Fibroblast of skin of right quadriceps (primary cell): Measurements from ENCODE around the gene ALG6.
"Not testable (repeated sequence)": the region's sequence is repeated elsewhere in the genome, so short reads cannot be mapped to it uniquely, and the experiment has no call there.

Experiments used
- DNase-seq: peaks from one replicate; pipeline ENCODE4 v3.0.0-alpha.2; 2013

The ALG6 gene

DNA sequence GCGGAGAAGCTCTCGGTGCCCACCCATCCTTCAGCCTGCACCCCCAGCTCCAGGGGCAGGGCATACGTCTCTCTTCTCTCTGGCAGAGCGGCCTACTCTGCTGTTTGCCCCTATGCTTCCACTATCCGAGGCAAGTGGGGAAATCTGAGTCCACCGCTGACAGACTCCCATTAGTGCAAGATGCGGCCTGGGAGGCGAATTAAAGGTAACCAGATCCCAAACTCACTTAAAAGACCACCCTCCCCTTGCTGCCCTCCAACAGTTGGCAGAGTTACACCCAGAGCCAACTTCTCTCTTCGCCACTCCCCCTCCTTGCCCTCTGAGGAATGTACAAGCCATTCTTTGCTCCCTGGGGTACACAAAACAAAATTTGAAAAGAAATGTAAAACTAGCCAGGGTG lies 38.6 kb upstream of the ALG6 start:
- DNase-seq = no peak

DNA sequence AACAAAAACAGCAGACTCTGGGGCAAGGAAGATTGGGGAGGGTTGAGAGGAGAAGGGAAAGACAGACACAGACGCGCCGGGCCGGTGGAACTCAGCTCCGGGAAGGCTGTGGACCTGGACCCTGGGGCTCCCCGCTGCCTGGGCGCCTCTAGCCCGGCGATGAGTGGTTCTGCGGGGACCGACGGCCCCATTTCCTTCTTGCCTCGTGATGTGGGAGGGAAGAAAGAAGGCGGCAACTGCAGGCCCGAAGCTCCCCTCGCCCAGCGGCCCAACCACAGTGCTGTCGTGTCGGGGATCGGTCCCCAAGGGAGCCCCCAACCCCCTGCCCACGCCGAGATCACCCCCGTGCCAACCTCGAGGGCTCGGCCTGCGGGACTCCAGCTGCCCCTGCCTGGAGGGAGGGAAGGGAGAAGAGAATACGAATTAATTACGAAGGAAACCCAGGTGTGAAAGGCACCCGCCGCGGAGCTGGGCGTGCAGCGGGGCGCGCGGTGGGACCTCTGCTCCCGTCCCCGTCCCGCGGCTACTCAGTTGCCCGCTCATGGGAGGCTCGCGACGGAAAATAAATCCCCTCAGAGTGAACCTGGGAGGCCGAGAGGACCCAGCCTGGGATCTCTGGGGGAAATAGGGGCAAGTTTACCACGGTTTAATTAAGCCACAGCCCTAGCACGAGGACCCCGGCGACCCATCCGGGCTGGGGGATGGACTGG lies 37.7 kb upstream of the ALG6 start:
- DNase-seq = no peak

GRCh38 chr1:63330331-63330916 lies 37.0 kb upstream of the ALG6 start:
- no peak for DNase-seq

GRCh38 chr1:63342402-63342801 lies 25.0 kb upstream of the ALG6 start:
- no peak for DNase-seq

GRCh38 chr1:63343922-63344321 lies 23.5 kb upstream of the ALG6 start:
- DNase-seq = no peak

- DNase-seq = no peak
Observed at GRCh38 chr1:63350320-63350719, 17.1 kb upstream of the ALG6 start.

DNA sequence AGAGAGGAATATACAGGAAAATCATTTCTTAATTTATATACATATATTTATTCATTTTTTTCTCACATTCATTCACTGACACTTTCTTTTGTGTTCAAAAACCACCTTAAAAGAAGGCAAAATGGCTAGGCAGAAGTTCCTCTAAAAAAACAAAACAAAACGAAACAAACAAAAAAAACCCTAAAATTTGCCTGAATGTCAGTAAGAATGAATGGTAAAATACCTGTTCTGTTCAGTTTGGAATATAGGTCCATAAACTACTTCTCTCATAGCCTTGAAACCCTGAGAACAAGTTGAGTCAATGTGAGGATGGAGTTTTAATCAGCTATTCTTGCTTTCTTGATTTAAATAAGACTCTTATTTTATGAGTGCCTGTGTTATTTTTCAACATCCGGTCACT lies 14.7 kb upstream of the ALG6 start:
- no peak for DNase-seq

DNA sequence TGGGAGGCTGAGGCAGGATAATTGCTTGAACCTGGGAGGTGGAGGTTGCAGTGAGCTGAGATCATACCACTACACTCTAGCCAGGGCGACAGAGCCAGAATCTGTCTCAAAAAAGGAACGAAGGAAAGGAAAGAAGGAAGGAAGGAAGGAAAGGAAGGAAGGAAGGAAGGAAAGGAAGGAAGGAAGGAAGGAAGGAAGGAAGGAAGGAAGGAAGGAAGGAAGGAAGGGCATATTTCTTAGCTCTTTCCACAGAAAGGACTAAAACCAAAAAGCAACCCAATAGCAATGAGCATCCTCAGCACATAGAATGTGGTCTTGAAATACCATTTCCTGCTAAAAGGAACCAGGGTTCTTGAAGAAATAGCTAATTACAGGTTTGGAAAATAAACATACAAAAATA lies 11.2 kb upstream of the ALG6 start:
- DNase-seq = not testable (repeated sequence)

DNA sequence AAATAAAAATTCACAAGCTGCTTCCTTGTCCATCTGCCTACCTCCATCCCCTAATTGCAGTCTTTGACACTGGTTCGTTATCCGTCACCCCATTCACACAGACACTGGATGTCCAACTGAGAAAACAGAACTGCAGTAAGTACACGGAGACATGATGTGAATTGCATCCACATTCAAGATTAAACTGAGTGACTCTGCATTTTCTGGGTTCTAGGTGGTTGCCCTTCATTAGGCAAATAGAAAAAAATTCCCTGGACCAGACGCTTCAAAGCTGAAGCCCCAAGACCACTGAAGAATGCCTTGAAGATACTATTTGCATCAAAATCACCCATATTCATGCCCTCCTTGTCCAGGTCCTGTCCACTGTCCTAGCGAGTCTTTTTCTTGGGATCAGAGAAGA lies 7.9 kb upstream of the ALG6 start:
- DNase-seq = no peak

- no peak for DNase-seq
Observed at GRCh38 chr1:63362073-63362472, 5.4 kb upstream of the ALG6 start.

DNA sequence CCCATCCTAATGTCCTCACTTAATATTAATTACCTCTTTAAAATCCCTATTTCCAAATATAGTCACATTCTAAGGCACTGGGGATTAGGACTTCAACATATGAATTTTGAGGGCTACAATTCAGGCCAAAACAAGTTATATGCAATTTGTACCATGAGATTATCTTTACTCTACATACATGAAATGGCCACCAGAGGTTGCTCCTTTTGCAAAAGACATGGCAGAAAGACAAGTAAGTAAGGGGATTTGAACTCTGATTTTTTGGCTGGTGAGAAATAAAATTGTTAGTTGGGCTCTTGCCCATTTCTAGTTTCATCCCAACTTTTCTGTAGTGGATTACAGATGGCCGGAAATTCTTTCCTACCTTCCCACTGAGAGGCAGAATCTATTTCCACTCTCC lies 4.8 kb upstream of the ALG6 start:
- DNase-seq = no peak

DNA sequence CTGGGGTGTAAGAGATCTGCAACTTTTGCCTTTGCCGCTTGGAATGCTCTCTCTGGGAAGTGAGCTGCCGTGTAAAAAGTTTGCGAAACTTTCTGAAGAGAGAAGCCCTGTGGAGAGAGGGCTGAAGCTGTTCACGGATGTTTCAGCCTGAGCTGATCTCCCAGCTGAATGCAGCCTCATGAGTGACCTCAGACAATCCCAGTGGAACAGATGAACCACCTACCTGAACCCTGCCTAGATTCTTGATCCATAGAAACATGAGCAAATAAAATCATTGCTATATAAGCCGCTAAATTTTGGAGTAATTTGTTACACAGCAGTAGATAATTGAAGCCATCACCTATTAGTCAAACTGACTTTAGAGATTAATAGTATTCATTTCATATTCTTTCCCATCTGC lies 4.4 kb upstream of the ALG6 start:
- DNase-seq = no peak

DNA sequence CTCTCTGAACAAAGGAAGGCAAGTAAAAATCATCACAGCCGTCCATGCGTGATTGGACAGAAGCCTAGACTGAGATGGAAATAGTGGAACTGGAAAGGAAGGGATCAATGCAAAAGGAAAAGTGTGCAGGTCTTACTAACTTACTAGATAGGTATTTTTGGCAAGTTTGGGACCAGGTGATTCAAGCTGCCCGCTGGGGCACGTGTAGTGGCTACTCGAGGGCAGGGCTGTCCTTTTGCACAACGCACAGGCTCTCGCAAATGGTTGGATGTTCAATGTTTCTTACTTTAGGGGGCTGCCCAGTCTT lies 566 bp upstream of the ALG6 start:
- DNase-seq = no peak

DNA sequence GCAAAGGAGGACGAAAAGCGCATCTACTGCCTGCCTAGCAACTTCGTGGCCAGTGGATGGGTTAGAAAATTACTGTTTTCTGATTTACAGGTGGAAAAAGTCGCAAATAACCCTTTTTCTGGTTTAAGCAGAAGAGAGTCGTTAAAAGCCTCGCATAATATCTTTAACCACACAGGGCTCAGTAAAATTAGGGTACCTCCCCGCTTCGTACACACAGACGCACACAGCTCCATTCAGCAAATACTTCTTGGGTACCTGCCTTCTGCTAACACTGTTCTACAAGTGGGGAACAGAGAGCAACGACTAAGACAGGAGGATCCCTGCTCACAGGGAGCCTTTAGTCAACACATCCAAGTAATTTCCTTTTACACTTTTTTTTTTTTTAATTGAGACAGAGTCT lies 704 bp downstream of the ALG6 start:
- DNase-seq = no peak

GRCh38 chr1:63379583-63379982 lies 12.2 kb downstream of the ALG6 start:
- no peak for DNase-seq

DNA sequence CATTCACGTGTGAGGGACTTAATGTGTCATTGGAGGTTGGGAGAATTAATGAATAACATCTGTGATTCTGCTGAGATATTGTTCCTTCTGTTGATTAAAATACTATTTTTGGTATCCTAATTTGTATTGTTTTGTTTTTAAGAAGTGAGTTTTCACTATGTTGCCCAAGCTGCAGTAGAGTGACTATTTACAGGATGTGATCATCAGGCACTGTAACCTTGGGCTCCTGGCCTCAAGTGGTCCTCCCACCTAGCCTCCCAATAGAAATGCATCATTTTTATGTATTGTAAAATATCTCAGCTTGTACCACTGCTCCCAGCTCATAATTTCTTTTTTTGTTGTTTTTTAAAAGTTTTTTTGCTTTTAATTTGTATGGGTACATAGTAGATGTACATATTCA lies 14.3 kb downstream of the ALG6 start:
- DNase-seq = no peak

- DNase-seq = no peak
Observed at GRCh38 chr1:63401945-63402344, 34.5 kb downstream of the ALG6 start.

GRCh38 chr1:63403386-63403785 lies 36.0 kb downstream of the ALG6 start:
- DNase-seq = no peak

- DNase-seq = no peak
Observed at GRCh38 chr1:63405021-63405420, 37.6 kb downstream of the ALG6 start.

DNA sequence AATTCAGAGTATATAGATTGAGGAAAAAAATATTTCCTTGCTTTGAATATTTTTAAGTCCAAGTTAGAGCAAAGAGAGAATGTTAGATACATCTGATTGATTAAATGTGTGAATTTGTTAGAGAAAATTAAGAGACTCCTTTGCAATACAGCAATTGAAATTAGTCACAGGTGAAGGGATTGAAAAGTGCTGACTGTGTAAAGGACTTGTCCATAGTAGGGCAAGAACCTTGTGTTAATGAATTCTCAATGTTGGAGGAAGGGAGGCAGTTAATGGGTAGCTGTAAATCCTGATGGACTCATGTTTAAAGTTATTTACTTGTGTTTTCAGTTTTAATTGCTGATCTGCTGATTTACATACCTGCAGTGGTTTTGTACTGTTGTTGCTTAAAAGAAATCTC lies 38.6 kb downstream of the ALG6 start:
- no peak for DNase-seq

- no peak for DNase-seq
Observed at GRCh38 chr1:63407002-63407401, 39.6 kb downstream of the ALG6 start.

GRCh38 chr1:63408331-63408730 lies 40.9 kb downstream of the ALG6 start:
- DNase-seq = peak; percentile 19

DNA sequence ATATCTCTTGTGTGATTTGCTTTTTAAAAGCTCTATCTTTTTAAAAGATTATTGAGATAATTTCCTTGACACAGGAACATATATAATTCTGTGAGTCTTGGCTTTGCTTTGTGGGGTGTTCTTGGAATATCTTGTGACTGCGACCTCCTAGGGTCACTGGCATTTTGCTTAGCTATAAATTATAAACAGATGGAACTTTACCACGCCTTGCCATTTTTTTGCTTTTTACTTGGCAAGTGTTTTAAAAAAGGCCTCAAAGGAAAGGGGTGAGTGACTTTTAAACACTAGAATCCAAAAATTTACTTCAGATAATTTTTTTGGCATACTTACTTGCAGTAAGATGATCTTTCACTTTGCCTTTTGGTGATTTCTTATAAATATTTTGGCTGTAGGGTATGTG lies 43.6 kb downstream of the ALG6 start:
- no peak for DNase-seq

GRCh38 chr1:63413394-63413793 lies 46.0 kb downstream of the ALG6 start:
- no peak for DNase-seq

DNA sequence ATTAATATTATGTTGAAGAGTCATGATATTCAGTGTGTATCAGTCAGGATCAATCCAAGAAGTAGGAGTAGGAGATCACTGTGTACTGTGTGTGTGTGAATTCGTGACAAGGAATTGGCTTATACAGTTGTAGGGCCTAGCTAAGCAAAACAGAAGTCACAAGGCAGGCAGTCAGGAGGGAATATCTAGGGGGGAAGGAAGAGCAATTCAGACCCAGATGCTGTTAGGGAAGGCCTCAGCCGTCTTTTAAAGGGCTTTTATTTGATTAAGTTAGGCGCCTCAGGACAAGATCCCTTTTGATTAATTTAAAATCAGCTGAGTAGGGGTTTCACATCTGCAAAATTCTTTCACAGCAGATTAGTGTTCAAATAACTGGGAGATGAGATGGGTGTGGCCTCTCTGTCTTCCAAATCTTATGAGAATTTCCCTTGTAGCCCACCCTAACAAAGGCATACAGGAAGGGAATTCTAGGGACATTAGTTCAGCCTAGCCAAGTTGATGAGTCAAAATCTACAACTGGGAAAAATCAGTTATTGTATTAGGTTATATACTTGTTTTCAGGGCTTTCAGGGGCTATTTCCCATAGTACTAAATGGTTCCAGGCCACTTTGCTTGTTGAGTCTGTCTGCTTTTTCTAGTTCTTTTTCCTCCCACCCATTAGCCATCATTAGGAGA lies 47.4 kb downstream of the ALG6 start:
- no peak for DNase-seq
